ENCODE measurements around the gene SATB2.

SATB2 gene

GRCh38 chr2:199460101-199460671 lies 2.4 kb upstream of the SATB2 start:
- H3K27ac ChIP-seq: peak overlapping the region; percentile 77
- TF ChIP-seq ZFX (IDR thresholded peaks at IDR 0.05) (no peak), CTCF (conservative IDR thresholded peaks at IDR 0.05) (no peak)

- H3K27ac ChIP-seq: peak overlapping the region; percentile 77
- TF ChIP-seq CTCF (conservative IDR thresholded peaks at IDR 0.05) (no peak; the same call in 1 of the 2 replicates), ZFX (IDR thresholded peaks at IDR 0.05) (no peak)
These were observed 1.8 kb upstream of the SATB2 start for GRCh38 chr2:199459286-199460100.

GRCh38 chr2:199458806-199459285 lies 1.1 kb upstream of the SATB2 start:
- peak; percentile 66 for TF ChIP-seq ZFX (IDR thresholded peaks at IDR 0.05)
- TF ChIP-seq CTCF (conservative IDR thresholded peaks at IDR 0.05): no peak
- H3K27ac ChIP-seq: peak overlapping the region; percentile 77

GRCh38 chr2:199458009-199458805 lies 468 bp upstream of the SATB2 start:
- H3K27ac ChIP-seq: peak overlapping the region; percentile 77
- TF ChIP-seq ZFX (IDR thresholded peaks at IDR 0.05) (no peak), CTCF (conservative IDR thresholded peaks at IDR 0.05) (no peak)

GRCh38 chr2:199456383-199457146 lies 1.2 kb downstream of the SATB2 start:
- TF ChIP-seq CTCF (conservative IDR thresholded peaks at IDR 0.05) (no peak), ZFX (IDR thresholded peaks at IDR 0.05) (no peak)
- H3K27ac ChIP-seq: no peak overlapping the region

GRCh38 chr2:199455545-199456382 lies 2.0 kb downstream of the SATB2 start:
- TF ChIP-seq CTCF (conservative IDR thresholded peaks at IDR 0.05) (no peak), ZFX (IDR thresholded peaks at IDR 0.05) (no peak)

More at GRCh38 chr2:199455545-199456382, 2.0 kb downstream of the SATB2 start:
- no peak overlapping the region for H3K27ac ChIP-seq

All from C4-2B (cell line).